ENCODE measurements around the gene PPP1R2. TPM values are rescaled to one million over a fixed set of nuclear protein-coding genes. Genes with fewer than 3 reads are reported as not detected.

Gene PPP1R2
- 136 and 145 TPM in 2 replicates for total RNA-seq

DNA sequence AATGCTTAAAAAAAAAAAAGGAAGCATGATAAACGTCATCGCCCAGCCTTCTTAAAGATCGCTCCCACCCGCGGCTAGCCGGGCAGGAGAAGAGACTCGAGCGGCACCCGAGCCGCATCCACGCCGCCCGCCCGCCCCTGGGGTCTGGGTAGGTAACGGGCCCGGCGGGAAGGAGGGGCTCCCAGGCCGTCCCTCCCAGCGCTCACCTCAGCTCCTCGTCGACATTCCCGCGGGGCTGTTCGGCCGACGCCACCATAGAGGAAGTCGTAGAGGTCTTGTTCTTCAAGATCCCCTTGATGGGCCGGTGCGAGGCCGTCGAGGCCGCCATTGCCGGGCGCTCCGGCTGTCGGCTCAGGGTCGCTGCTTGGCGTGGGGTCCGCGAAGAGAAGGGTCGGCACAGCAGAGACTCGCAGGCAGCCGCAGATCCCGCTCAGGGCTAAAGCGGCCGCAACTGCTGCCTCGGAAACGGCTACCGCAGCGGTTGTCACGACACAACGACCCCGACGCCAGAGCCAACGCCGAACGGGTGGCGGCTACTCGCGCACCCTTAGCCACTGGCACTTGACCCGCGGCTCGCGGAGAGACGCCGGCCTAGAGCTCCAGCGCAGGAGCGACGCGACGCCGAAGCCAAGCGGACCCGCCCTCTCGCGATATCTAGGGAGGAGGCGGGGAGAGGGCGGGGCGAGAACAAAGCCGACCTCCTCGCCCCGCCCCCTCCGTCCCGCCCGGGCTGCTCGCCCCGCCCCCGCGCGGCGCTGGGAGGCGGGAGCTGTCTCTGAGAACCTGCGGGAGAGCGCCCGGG is at the start of gene PPP1R2:
Gene PPP1R2, minus strand, starts transcription at position 628 of the 802 bp plus-strand sequence. Its CDS starts 300 bp downstream, at position 328.

GRCh38 chr3:195583831-195584542 is 40.9 kb upstream of the PPP1R2 start, which contains the start of gene APOD:
TSS of gene APOD (minus strand) at chr3:195583940. CDS start at chr3:195579461, 4,479 bp downstream.

Other genes starting within 250 kb of the PPP1R2 start
- gene ACAP2, start 100.3 kb downstream of the PPP1R2 start, total RNA-seq: 51.2 and 82.0 TPM in 2 replicates
- gene APOD, start 40.6 kb upstream of the PPP1R2 start, total RNA-seq: 0.19 and 1.4 TPM in 2 replicates
- gene MUC20, start 177.7 kb upstream of the PPP1R2 start, total RNA-seq: 0.28 and 0.38 TPM in 2 replicates

Data from regular cardiac myocyte (primary cell).